GM23338 (cell line): ENCODE results near the gene LAPTM5. TPM values are rescaled to one million over a fixed set of nuclear protein-coding genes. Genes with fewer than 3 reads are reported as not detected.

Source experiments
- ATAC-seq: fragments of 200-7000 bp; cut with Tn5 transposase; 3 replicates; pipeline ENCODE4 v1.9.1; 2020
- DNase-seq: peaks from one replicate; pipeline ENCODE4 v3.0.0-alpha.2; 2015; ENCODE audit warnings: low spot score
- H2AFZ ChIP-seq: fragments of 200-600 bp; sonication (generic); 2 replicates; pipeline ENCODE4 v1.8.0; 2016; ENCODE audit warnings: antibody characterized with exemption, mild to moderate bottlenecking, moderate library complexity
- H3F3A ChIP-seq: fragments of 200-600 bp; sonication (generic); replicated peaks from 2 replicates; pipeline ENCODE4 v1.8.0; 2017; ENCODE audit warnings: antibody characterized with exemption, mixed run types, low read depth
- H3K27ac ChIP-seq: fragments of 200-600 bp; sonication (generic); 2 replicates; pipeline ENCODE4 v1.6.1; 2016; ENCODE audit warnings: low read depth
- H3K27me3 ChIP-seq: fragments of 200-600 bp; sonication (generic); 2 replicates; pipeline ENCODE4 v1.8.0; 2016; ENCODE audit warnings: mild to moderate bottlenecking, mixed run types, moderate library complexity; ENCODE audit not compliant: insufficient read depth
- H3K36me3 ChIP-seq: fragments of 200-600 bp; sonication (generic); 2 replicates; pipeline ENCODE4 v1.8.0; 2016; ENCODE audit warnings: mild to moderate bottlenecking; ENCODE audit not compliant: insufficient read depth
- H3K4me1 ChIP-seq: fragments of 200-600 bp; sonication (generic); 2 replicates; pipeline ENCODE4 v1.8.0; 2016; ENCODE audit warnings: mild to moderate bottlenecking, moderate library complexity; ENCODE audit not compliant: insufficient read depth
- H3K4me2 ChIP-seq: fragments of 200-600 bp; sonication (generic); 2 replicates; pipeline ENCODE4 v1.7.1; 2017; ENCODE audit warnings: mixed run types
- H3K4me3 ChIP-seq: fragments of 200-600 bp; sonication (generic); 2 replicates; pipeline ENCODE4 v1.6.1; 2016; ENCODE audit warnings: mixed run types
- H3K79me2 ChIP-seq: fragments of 200-600 bp; sonication (generic); replicated peaks from 2 replicates; pipeline ENCODE4 v1.8.0; 2017; ENCODE audit warnings: mild to moderate bottlenecking; ENCODE audit not compliant: insufficient read depth
- H3K9me2 ChIP-seq: fragments of 200-600 bp; sonication (generic); 2 replicates; pipeline ENCODE4 v1.8.0; 2017; ENCODE audit not compliant: insufficient read depth
- H4K20me1 ChIP-seq: fragments of 200-600 bp; sonication (generic); replicated peaks from 2 replicates; pipeline ENCODE4 v1.8.0; 2017; ENCODE audit warnings: mild to moderate bottlenecking; ENCODE audit not compliant: insufficient read depth
- H3K27ac Mint-ChIP-seq: 2 replicates; pipeline ENCODE4 v1.8.0; 2020; ENCODE audit warnings: inconsistent platforms, mild to moderate bottlenecking, moderate library complexity, mixed read lengths
- H3K27me3 Mint-ChIP-seq: 3 replicates; pipeline ENCODE4 v1.8.0; 2022; ENCODE audit warnings: low read depth, mild to moderate bottlenecking, moderate library complexity, mixed read lengths, inconsistent platforms; ENCODE audit not compliant: insufficient read depth, poor library complexity
- H3K36me3 Mint-ChIP-seq: 3 replicates; pipeline ENCODE4 v1.8.0; 2021; ENCODE audit warnings: low read depth, mild to moderate bottlenecking, inconsistent platforms, moderate library complexity, mixed read lengths
- H3K4me1 Mint-ChIP-seq: 3 replicates; pipeline ENCODE4 v1.8.0; 2020; ENCODE audit warnings: mild to moderate bottlenecking, inconsistent platforms, mixed read lengths
- H3K4me3 Mint-ChIP-seq: 3 replicates; pipeline ENCODE4 v1.8.0; 2021; ENCODE audit warnings: moderate library complexity, mild to moderate bottlenecking, inconsistent platforms, mixed read lengths
- H3K9me3 Mint-ChIP-seq: 3 replicates; pipeline ENCODE4 v1.8.0; 2020; ENCODE audit warnings: moderate library complexity, mild to moderate bottlenecking, inconsistent platforms, mixed read lengths
- CREB1 ChIP-seq: fragments of 250-450 bp; sonication (Bioruptor Pico); IDR thresholded peaks from 2 replicates; pipeline ENCODE4 v1.5.0; 2020; ENCODE audit warnings: low read depth, mild to moderate bottlenecking, moderate library complexity
- EZH2 ChIP-seq: fragments of 200-600 bp; sonication (generic); IDR thresholded peaks from one replicate; pipeline ENCODE4 v1.8.0; 2017; ENCODE audit warnings: antibody characterized with exemption, mild to moderate bottlenecking, low read depth; ENCODE audit not compliant: unreplicated experiment
- JUNB ChIP-seq: IDR thresholded peaks from one replicate; pipeline ENCODE4 v1.6.1; 2016; ENCODE audit warnings: antibody characterized with exemption; ENCODE audit not compliant: unreplicated experiment
- NANOG ChIP-seq: IDR thresholded peaks from 2 replicates; pipeline ENCODE4 v1.6.1; 2016; ENCODE audit warnings: antibody characterized with exemption, borderline replicate concordance
- REST ChIP-seq: IDR thresholded peaks from one replicate; pipeline ENCODE4 v1.6.1; 2018; ENCODE audit warnings: antibody characterized with exemption; ENCODE audit not compliant: unreplicated experiment
- STAT1 ChIP-seq: IDR thresholded peaks from one replicate; pipeline ENCODE4 v1.6.1; 2016; ENCODE audit warnings: antibody characterized with exemption; ENCODE audit not compliant: unreplicated experiment
- ZNF114 ChIP-seq: fragments of 250-450 bp; sonication (Bioruptor Pico); IDR thresholded peaks from 2 replicates; pipeline ENCODE4 v1.5.0; 2020; ENCODE audit warnings: mild to moderate bottlenecking, moderate library complexity
- ZNF331 ChIP-seq: fragments of 250-450 bp; sonication (Bioruptor Pico); IDR thresholded peaks from 2 replicates; pipeline ENCODE4 v1.5.0; 2020; ENCODE audit warnings: low read depth, mild to moderate bottlenecking, moderate library complexity
- ZNF462 ChIP-seq: fragments of 250-450 bp; sonication (Bioruptor Pico); IDR thresholded peaks from 2 replicates; pipeline ENCODE4 v1.5.0; 2020; ENCODE audit warnings: mild to moderate bottlenecking, moderate library complexity
- polyA plus RNA-seq: library from polyadenylated mRNA; unstranded; fragments of >200 nt; fragmentation: Nextera tagmentation; extraction: Ambion mirVana; gene quantifications from 2 replicates; pipeline ENCODE4 v1.2.1, GENCODE V29; 2016
- total RNA-seq: library from RNA; depleted of rRNA; stranded (reverse); fragments of >200 nt; shearing (Covaris generic); gene quantifications from 2 replicates; pipeline ENCODE4 v1.2.3, GENCODE V29; 2014
- TF ChIP-seq, protein P1 (sequence below), 2 experiments: fragments of 200-600 bp in 1 of 2; sonication (generic) in 1 of 2; conservative IDR thresholded peaks; 2 replicates each; pipeline versions ENCODE4 v1.5.1 to v1.6.1; 2016 to 2017; ENCODE audit warnings: antibody characterized with exemption in 2 of 2, low read depth in 2 of 2, mild to moderate bottlenecking in 2 of 2, moderate library complexity in 1 of 2

LAPTM5 gene
- total and polyA plus RNA-seq, 2 experiments from 2014 or later: 0.21 TPM; not detected in 1

DNA sequence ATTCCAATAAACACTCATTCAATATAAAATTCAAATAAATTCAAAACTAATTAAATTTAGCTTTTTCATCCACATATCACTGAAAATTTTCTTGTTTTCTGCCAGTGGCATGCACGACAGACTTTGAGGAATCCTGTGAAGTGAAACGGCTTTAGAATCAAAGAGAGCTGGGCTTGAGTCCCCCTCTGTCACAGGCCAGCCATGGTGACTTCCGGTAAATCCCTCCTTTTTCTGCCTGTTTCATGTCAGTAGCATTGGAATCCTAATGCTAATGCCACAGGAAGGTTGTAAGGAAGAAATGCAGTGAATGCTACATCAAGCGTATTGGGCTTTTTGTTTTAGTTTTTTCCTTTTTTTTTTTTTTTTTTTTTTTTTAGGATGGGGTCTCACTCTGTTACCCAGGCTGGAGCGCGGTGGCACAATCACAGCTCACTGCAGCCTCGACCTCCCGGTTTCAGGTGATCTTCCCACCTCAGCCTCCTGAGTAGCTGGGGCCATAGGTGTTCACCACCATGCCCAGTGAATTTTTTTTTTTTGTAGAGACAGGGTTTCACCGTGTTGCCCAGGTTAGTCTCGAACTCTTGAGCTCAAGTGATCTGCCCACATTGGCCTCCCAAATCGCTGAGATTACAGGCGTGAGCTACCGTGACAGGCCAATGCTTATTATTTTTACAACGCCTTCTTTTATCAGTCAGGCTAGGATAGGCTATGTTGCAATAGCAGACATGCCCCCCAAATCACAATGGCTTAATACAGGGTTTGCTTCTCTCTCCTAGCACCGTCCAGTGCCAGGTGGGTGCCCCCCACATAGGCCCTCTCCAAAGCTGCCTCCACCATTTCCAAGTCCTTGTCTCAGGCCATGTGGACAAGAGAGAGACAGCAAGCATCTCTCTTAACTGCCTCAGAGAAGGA lies 30.5 kb downstream of the LAPTM5 start (continued):
- TF ChIP-seq, protein P1, sequence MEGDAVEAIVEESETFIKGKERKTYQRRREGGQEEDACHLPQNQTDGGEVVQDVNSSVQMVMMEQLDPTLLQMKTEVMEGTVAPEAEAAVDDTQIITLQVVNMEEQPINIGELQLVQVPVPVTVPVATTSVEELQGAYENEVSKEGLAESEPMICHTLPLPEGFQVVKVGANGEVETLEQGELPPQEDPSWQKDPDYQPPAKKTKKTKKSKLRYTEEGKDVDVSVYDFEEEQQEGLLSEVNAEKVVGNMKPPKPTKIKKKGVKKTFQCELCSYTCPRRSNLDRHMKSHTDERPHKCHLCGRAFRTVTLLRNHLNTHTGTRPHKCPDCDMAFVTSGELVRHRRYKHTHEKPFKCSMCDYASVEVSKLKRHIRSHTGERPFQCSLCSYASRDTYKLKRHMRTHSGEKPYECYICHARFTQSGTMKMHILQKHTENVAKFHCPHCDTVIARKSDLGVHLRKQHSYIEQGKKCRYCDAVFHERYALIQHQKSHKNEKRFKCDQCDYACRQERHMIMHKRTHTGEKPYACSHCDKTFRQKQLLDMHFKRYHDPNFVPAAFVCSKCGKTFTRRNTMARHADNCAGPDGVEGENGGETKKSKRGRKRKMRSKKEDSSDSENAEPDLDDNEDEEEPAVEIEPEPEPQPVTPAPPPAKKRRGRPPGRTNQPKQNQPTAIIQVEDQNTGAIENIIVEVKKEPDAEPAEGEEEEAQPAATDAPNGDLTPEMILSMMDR (conservative IDR thresholded peaks at IDR 0.05; ENCODE audit: low read depth in 2 of 2): no peak
- TF ChIP-seq NANOG: no peak
- no peak for TF ChIP-seq EZH2

- Mint-ChIP-seq H3K27me3 (peaks cover 19% of the 10 kb centered on the region), H3K9me3 (no peaks in the 10 kb centered on the region; the same call in 1 of the 3 replicates), H3K4me1 (peaks cover 23% of the 10 kb centered on the region), H3K36me3 (no peaks in the 10 kb centered on the region), H3K4me3 (no peak overlapping the region), H3K27ac (no peak overlapping the region)
- H3K4me2 ChIP-seq: no peak overlapping the region
- H3F3A ChIP-seq: no peaks in the 10 kb centered on the region
- no peak for DNase-seq
- no peaks in the 10 kb centered on the region for H3K27me3 ChIP-seq
- H3K27ac ChIP-seq: no peak overlapping the region
- no peaks in the 10 kb centered on the region for H3K79me2 ChIP-seq
- no peaks in the 10 kb centered on the region for H3K9me2 ChIP-seq
- H4K20me1 ChIP-seq: no peaks in the 10 kb centered on the region
- H3K36me3 ChIP-seq: no peaks in the 10 kb centered on the region
- ATAC-seq: no peak
- no peak overlapping the region for H3K4me3 ChIP-seq
- no peak overlapping the region for H2AFZ ChIP-seq
- peaks cover 5% of the 10 kb centered on the region; the same call in 1 of the 2 replicates for H3K4me1 ChIP-seq
- no peak for TF ChIP-seq ZNF331
- no peak for TF ChIP-seq CREB1 (CRISPR knock-in tag)
- TF ChIP-seq ZNF114 (CRISPR knock-in tag): no peak
- TF ChIP-seq NANOG: no peak
- no peak for TF ChIP-seq EZH2
- TF ChIP-seq STAT1: no peak
- TF ChIP-seq JUNB: no peak
- no peak for TF ChIP-seq REST
- no peak for TF ChIP-seq ZNF462 (CRISPR knock-in tag)
Observed at GRCh38 chr1:30726236-30726635, 31.3 kb downstream of the LAPTM5 start.
